ENCODE results near the gene TNS1. TPM values are rescaled to one million over a fixed set of nuclear protein-coding genes. Genes with fewer than 3 reads are reported as not detected.
A peak's percentile ranks its signal among the peaks of the same experiment; 100 is the strongest.
"Not testable (repeated sequence)": the region's sequence is repeated elsewhere in the genome, so short reads cannot be mapped to it uniquely, and the experiment has no call there.

TNS1 gene
- total RNA-seq, 1 donor from 2014 or later, result 1,334 TPM

DNA sequence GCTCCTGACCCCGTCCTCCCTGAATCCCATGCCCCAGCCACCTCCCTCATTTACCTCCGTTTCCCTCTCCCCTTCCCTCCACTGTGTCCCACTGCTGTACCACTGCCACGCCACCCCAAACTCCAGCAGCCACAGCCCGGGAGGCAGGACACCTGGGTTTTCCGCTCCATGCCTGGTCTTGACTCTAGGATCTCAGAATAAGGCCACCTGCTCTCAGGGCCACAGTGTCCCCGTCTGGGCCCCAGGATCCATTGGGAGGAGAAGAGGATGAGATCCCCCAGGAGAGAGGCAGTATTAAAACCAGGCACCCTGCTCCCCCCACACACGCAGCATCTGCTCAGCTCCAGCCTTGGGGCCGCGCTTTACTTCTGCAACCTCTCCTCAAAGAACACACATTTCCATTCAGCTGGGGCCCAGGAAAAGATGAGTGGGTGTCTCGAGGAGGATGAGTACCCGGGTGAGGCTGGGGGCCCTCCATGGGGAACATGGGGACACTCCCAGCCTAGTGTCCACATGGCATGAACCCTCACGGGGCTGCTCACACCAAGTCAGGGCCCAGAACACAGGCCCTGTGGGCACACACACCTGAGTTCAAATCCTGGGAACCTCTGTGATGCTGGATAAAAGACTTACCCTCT lies 32.8 kb upstream of the TNS1 start:
- Histone ChIP-seq H3K27ac (no peak overlapping the region), H3K4me3 (no peak overlapping the region), H3K27me3 (no peaks in the 10 kb centered on the region), H3K4me1 (peaks cover 0 to 14% of the 10 kb centered on the region in 2 donors), H3K9me3 (no peaks in the 10 kb centered on the region), H3K36me3 (no peaks in the 10 kb centered on the region)
- no peak for DNase-seq (ENCODE audit: low spot score in 2 of 2)
- TF ChIP-seq, protein P1, sequence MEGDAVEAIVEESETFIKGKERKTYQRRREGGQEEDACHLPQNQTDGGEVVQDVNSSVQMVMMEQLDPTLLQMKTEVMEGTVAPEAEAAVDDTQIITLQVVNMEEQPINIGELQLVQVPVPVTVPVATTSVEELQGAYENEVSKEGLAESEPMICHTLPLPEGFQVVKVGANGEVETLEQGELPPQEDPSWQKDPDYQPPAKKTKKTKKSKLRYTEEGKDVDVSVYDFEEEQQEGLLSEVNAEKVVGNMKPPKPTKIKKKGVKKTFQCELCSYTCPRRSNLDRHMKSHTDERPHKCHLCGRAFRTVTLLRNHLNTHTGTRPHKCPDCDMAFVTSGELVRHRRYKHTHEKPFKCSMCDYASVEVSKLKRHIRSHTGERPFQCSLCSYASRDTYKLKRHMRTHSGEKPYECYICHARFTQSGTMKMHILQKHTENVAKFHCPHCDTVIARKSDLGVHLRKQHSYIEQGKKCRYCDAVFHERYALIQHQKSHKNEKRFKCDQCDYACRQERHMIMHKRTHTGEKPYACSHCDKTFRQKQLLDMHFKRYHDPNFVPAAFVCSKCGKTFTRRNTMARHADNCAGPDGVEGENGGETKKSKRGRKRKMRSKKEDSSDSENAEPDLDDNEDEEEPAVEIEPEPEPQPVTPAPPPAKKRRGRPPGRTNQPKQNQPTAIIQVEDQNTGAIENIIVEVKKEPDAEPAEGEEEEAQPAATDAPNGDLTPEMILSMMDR (IDR thresholded peaks at IDR 0.05), result no peak
- intact Hi-C loops (cut with DNase I), result loop anchor here (2.0 kb wide), 1 partner anchor 247 kb away; no protein-coding TSS in a partner anchor

DNA sequence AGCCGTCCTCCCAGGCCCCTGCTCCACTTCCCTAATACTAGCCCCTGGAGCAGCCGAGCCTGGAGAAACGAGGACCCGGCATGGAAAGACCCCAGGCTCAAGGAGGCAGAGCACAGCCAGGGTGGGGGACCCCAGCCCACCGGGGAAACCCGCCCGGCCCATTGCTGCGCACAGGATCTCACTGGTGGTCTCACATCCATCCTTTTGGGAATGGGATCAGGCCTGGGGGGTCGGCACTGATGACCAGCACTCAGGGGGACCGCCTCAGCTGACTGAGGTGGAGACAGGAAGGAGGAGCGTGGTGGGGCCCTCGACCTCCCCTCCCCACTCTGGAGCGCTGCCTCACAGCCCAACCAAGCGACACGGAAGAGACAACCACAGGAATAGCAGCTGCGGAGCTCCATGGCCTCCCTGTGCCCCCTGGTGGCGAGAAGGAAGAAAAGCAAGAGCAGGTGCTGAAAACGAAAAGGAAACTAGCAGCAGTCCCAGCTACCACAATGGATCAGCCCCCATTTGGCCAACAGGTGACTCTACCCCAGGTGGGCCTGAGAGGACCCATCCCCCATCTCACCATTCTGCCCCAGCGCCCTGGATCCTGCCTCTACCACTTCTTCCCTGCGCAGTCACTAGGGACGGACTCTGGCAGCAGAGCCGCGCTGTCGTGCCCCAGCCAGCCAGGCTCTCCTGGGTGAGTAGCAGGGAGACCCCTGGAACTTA lies 31.9 kb upstream of the TNS1 start:
- H3K36me3 ChIP-seq, H3K27me3 ChIP-seq, H3K27ac ChIP-seq, H3K9me3 ChIP-seq: not testable (repeated sequence)
- peaks cover 0 to 16% of the 10 kb centered on the region in 2 donors for H3K4me1 ChIP-seq
- TF ChIP-seq, protein P1 (IDR thresholded peaks at IDR 0.05), result peak; percentile 23 to 71 (median 62)
- DNase-seq (ENCODE audit: low spot score in 2 of 2), result peak in 1 of 2 donors; percentile 79
- H3K4me3 ChIP-seq, result peak overlapping the region; percentile 25 to 55
- intact Hi-C loops (cut with DNase I), result loop anchor here (2.0 to 5.0 kb wide), 3 partner anchors 37 to 246 kb away; no protein-coding TSS in a partner anchor

DNA sequence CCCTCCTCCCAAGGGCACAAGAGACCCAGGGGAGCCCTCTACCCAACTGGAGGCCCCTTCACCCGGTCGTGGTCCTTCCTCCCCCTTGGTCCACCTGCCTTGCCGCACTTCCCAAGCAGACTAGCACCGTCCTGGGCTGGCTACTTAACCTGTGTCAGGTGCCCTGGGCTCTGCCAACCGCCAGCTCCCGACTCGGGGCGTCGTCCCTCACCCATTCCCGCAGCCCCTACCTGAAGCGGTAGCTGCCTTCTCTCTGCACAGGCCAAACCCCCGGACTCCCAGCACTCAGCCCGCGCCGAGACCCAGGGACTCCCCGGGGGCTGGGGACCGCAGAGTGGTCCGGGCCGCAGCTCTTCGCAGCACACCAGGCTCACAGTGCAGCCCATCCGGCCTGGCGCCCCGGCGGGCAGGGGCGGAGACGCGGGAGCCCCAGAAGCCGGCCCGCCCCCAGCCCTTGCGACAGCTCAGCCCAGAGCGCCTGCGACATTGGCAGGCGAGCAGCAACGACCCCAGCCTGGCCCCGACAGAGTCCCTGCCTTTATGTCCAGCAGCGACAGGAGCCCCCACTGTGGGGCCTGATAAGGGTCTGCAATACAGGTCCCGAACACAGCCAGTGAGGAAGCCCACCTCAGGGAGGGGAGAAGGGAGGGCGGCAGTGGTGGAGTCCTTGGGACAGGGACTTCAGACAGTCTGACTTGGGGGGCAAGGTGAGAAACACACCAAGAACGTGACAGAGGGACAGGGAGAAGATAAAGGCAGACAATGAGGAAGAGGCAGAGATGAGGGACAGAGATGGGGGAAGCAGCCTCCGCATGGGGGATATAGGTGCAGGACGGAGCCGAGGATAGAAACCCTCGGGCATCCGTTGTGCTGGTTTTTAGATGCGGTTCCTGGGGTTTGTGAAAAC lies 31.0 kb upstream of the TNS1 start:
- no peak for DNase-seq (ENCODE audit: low spot score in 2 of 2)
- peak overlapping the region; percentile 24 to 55 for H3K4me3 ChIP-seq
- TF ChIP-seq, protein P1 (IDR thresholded peaks at IDR 0.05), result no peak

DNA sequence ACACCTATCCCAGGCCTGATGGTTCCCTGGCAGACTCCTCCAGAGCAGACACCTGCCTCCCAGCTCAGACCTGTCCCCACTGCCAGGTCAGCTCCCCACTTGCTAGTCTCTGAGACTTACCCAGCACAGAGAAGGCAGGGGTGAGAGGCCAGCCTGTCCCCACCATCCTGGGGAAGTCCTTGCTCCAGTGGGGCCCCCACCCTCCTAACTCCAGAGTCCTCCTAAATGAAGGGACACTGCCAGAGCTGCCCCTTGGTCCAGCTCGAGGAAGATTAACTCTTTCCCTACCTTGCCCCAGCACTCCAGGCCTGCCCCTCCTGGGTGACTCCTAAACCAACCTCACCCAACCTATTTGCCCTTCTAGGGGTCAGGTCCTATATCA lies 30.4 kb upstream of the TNS1 start:
- DNase-seq (ENCODE audit: low spot score in 2 of 2), result no peak

More for the DNA sequence above, 31.0 kb upstream of the TNS1 start:
- Histone ChIP-seq H3K9me3 (no peaks in the 10 kb centered on the region), H3K27ac (no peak overlapping the region), H3K4me1 (peaks cover 0 to 22% of the 10 kb centered on the region in 2 donors), H3K36me3 (no peaks in the 10 kb centered on the region), H3K27me3 (no peaks in the 10 kb centered on the region)
- intact Hi-C loops (cut with DNase I), result loop anchor here (2.0 to 5.0 kb wide), 4 partner anchors 23 to 245 kb away; no protein-coding TSS in a partner anchor

More for the DNA sequence above, 30.4 kb upstream of the TNS1 start:
- peaks cover 0 to 24% of the 10 kb centered on the region in 2 donors for H3K4me1 ChIP-seq
- intact Hi-C loops (cut with DNase I), result loop anchor here (2.0 to 5.0 kb wide), 3 partner anchors 22 to 86 kb away; no protein-coding TSS in a partner anchor
- no peaks in the 10 kb centered on the region for H3K27me3 ChIP-seq
- H3K4me3 ChIP-seq, result no peak overlapping the region
- TF ChIP-seq, protein P1 (IDR thresholded peaks at IDR 0.05), result no peak
- H3K27ac ChIP-seq, result no peak overlapping the region
- H3K9me3 ChIP-seq, result no peaks in the 10 kb centered on the region
- H3K36me3 ChIP-seq, result no peaks in the 10 kb centered on the region

Measured in ascending aorta (tissue), 2 donors.